WTC11 (cell line): Measurements from ENCODE around the gene CDK16.

Source experiments
- ATF1 ChIP-seq: sonication (generic); formaldehyde crosslinking; IDR thresholded peaks from 2 replicates; pipeline ENCODE4 v1.8.1; 2023; ENCODE audit warnings: mild to moderate bottlenecking, moderate library complexity, missing genetic modification reagents
- ATF3 ChIP-seq: sonication (generic); formaldehyde crosslinking; conservative IDR thresholded peaks from 2 replicates; pipeline ENCODE4 v1.8.1; 2022; ENCODE audit warnings: mild to moderate bottlenecking, missing genetic modification reagents
- CTCF ChIP-seq: fragments of 200-600 bp; IDR thresholded peaks from 2 replicates; pipeline ENCODE4 v1.8.0; 2022; ENCODE audit warnings: antibody characterized with exemption
- ELF4 ChIP-seq: sonication (generic); formaldehyde crosslinking; IDR thresholded peaks from 2 replicates; pipeline ENCODE4 v1.8.1; 2022; ENCODE audit warnings: low read depth, mild to moderate bottlenecking, moderate library complexity, missing genetic modification reagents
- FOXJ3 ChIP-seq: sonication (generic); formaldehyde crosslinking; IDR thresholded peaks from 2 replicates; pipeline ENCODE4 v1.9.0; 2021; ENCODE audit warnings: missing genetic modification reagents, mild to moderate bottlenecking, borderline replicate concordance
- MAX ChIP-seq: sonication (generic); formaldehyde crosslinking; IDR thresholded peaks from 2 replicates; pipeline ENCODE4 v1.8.0; 2022; ENCODE audit warnings: mild to moderate bottlenecking, missing genetic modification reagents
- PRDM15 ChIP-seq: sonication (generic); formaldehyde crosslinking; IDR thresholded peaks from 2 replicates; pipeline ENCODE4 v1.8.0; 2022; ENCODE audit warnings: missing genetic modification reagents
- SMAD4 ChIP-seq: sonication (generic); formaldehyde crosslinking; IDR thresholded peaks from 2 replicates; pipeline ENCODE4 v1.8.0; 2022; ENCODE audit warnings: mild to moderate bottlenecking, missing genetic modification reagents
- TEAD4 ChIP-seq: sonication (generic); formaldehyde crosslinking; IDR thresholded peaks from 2 replicates; pipeline ENCODE4 v1.8.0; 2022; ENCODE audit warnings: mild to moderate bottlenecking, missing genetic modification reagents
- TP53 ChIP-seq: sonication (generic); formaldehyde crosslinking; IDR thresholded peaks from 2 replicates; pipeline ENCODE4 v1.8.1; 2023; ENCODE audit warnings: mild to moderate bottlenecking, missing genetic modification reagents

- no peak for TF ChIP-seq CTCF
- no peak for TF ChIP-seq ATF1
- no peak for TF ChIP-seq FOXJ3 (CRISPR knock-in tag)
- no peak for TF ChIP-seq SMAD4
- no peak for TF ChIP-seq TEAD4 (CRISPR knock-in tag)
- no peak for TF ChIP-seq TP53
- TF ChIP-seq MAX (CRISPR knock-in tag): no peak
- no peak for TF ChIP-seq PRDM15
- no peak for TF ChIP-seq ELF4 (CRISPR knock-in tag)
- TF ChIP-seq ATF3: no peak
Observed at GRCh38 chrX:47243351-47243750, 24.9 kb downstream of the CDK16 start.
